Trophoblast cell (in vitro differentiated cells and primary cell): ENCODE measurements around the gene GP9.

Source experiments
- DNase-seq, 2 donors: peaks; one replicate each; pipeline ENCODE4 v3.0.0-alpha.2; 2016
- H2AFZ ChIP-seq: 2 replicates; pipeline ENCODE4 v1.6.1; 2013; ENCODE audit warnings: low read length, moderate library complexity, mild to moderate bottlenecking; ENCODE audit not compliant: insufficient read depth, poor library complexity
- H2AK5ac ChIP-seq: 2 replicates; pipeline ENCODE4 v1.6.1; 2013; ENCODE audit warnings: mild to moderate bottlenecking, low read length
- H2BK120ac ChIP-seq: 2 replicates; pipeline ENCODE4 v1.6.1; 2013; ENCODE audit warnings: low read length, mild to moderate bottlenecking, moderate library complexity; ENCODE audit not compliant: insufficient read depth, poor library complexity
- H2BK12ac ChIP-seq: 2 replicates; pipeline ENCODE4 v1.6.1; 2013; ENCODE audit warnings: mild to moderate bottlenecking, low read length, moderate library complexity
- H2BK5ac ChIP-seq: 2 replicates; pipeline ENCODE4 v1.6.1; 2013; ENCODE audit warnings: low read length, low read depth, moderate library complexity, mild to moderate bottlenecking; ENCODE audit not compliant: poor library complexity
- H3K14ac ChIP-seq: 2 replicates; pipeline ENCODE4 v1.6.1; 2013; ENCODE audit warnings: mild to moderate bottlenecking, low read length
- H3K18ac ChIP-seq: 2 replicates; pipeline ENCODE4 v1.6.1; 2013; ENCODE audit warnings: mild to moderate bottlenecking, low read length
- H3K23ac ChIP-seq: 2 replicates; pipeline ENCODE4 v1.6.1; 2013; ENCODE audit warnings: low read length
- H3K27ac ChIP-seq: 2 replicates; pipeline ENCODE4 v1.5.1; 2013; ENCODE audit warnings: low read depth, mild to moderate bottlenecking, inconsistent platforms, low read length, moderate library complexity
- H3K27me3 ChIP-seq: 2 replicates; pipeline ENCODE4 v1.6.1; 2013; ENCODE audit warnings: inconsistent platforms, mild to moderate bottlenecking, low read length, moderate library complexity; ENCODE audit not compliant: insufficient read depth
- H3K36me3 ChIP-seq, 2 experiments: 1 replicate in 1 of 2; 2 replicates in 1 of 2; pipeline ENCODE4 v1.6.1; 2013; ENCODE audit warnings: low read length in 2 of 2, mild to moderate bottlenecking in 2 of 2, moderate library complexity in 1 of 2; ENCODE audit not compliant: insufficient read depth in 2 of 2, control insufficient read depth in 1 of 2
- H3K4ac ChIP-seq: 2 replicates; pipeline ENCODE4 v1.6.1; 2013; ENCODE audit warnings: low read depth, mild to moderate bottlenecking, low read length, moderate library complexity
- H3K4me1 ChIP-seq, 2 experiments: 1 replicate in 1 of 2; 2 replicates in 1 of 2; pipeline ENCODE4 v1.6.1; 2013; ENCODE audit warnings: low read length in 2 of 2, mild to moderate bottlenecking in 2 of 2, moderate library complexity in 1 of 2; ENCODE audit not compliant: insufficient read depth in 2 of 2, control insufficient read depth in 1 of 2
- H3K4me2 ChIP-seq: 2 replicates; pipeline ENCODE4 v1.6.1; 2013; ENCODE audit warnings: inconsistent platforms, mild to moderate bottlenecking, low read length, moderate library complexity
- H3K4me3 ChIP-seq: 2 replicates; pipeline ENCODE4 v1.5.1; 2013; ENCODE audit warnings: mild to moderate bottlenecking, low read depth, low read length, inconsistent platforms
- H3K79me1 ChIP-seq: one replicate; pipeline ENCODE4 v1.6.1; 2013; ENCODE audit warnings: low read length
- H3K79me2 ChIP-seq: 2 replicates; pipeline ENCODE4 v1.6.1; 2013; ENCODE audit warnings: low read length, mild to moderate bottlenecking; ENCODE audit not compliant: control insufficient read depth, insufficient read depth, poor library complexity
- H3K9ac ChIP-seq: 2 replicates; pipeline ENCODE4 v1.6.1; 2013; ENCODE audit warnings: mild to moderate bottlenecking, low read length
- H3K9me3 ChIP-seq: 2 replicates; pipeline ENCODE4 v1.6.1; 2013; ENCODE audit warnings: low read depth, mild to moderate bottlenecking, control low read depth, inconsistent platforms, low read length; ENCODE audit not compliant: insufficient read depth
- H4K12ac ChIP-seq: 2 replicates; pipeline ENCODE4 v1.6.1; 2013; ENCODE audit warnings: low read depth, mild to moderate bottlenecking, low read length, moderate library complexity
- H4K8ac ChIP-seq: 2 replicates; pipeline ENCODE4 v1.6.1; 2013; ENCODE audit warnings: low read depth, mild to moderate bottlenecking, low read length, moderate library complexity
- H4K91ac ChIP-seq: one replicate; pipeline ENCODE4 v1.6.1; 2013; ENCODE audit warnings: low read depth, mild to moderate bottlenecking, low read length, moderate library complexity
- whole genome bisulfite sequencing: extraction: QIAGEN DNeasy Blood & Tissue Kit; methylation state at CpG from one replicate; pipeline ENCODE4 v1.1.7; 2013; ENCODE audit warnings: missing lambda C conversion rate; ENCODE audit not compliant: insufficient read length, insufficient coverage; ENCODE audit errors: extremely low coverage; 5-methylcytosine and 5-hydroxymethylcytosine counted together

GP9 gene

DNA sequence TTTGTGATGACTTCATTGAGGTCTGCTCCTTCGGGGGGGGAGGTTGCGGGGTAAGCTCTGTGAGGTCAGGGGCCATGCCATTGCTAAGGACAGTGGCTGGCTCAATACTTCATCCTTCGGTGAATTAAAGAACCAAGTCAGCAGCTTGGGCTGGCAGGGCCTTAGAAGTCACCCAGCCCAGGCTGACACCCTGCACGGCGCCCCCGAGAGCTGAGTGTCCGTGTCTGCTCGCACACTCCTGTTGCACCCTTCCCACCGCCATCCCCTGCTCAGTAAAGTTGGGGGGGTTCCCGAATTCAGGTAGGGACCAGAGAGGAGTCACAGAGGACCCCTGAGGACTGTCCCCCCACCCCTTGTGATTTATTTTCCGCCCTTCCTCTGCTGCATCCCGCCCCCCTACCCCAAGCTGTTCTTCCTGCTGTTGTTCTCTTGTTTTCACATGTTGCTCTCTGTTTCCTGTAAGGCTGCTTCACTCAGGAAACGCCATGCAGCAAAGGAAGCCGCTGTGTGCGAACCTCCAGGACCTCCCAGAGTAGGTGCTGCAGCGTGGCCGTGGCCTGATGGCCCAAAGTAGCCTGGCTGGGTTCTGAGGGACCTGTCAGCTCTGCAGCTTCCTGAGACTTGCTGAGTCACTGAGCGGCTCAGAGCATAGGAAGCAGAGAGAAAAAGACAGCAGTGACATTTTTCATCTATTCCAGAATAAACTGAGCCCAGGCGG, 45.0 kb upstream of the GP9 start:
- no CpG with 5 or more reads among the region's 19 CpGs for WGBS
- H3K27me3 ChIP-seq: no peaks in the 10 kb centered on the region
- no peak overlapping the region for H4K91ac ChIP-seq
- H2AFZ ChIP-seq: no peak overlapping the region
- no peak overlapping the region for H3K4ac ChIP-seq
- H3K4me1 ChIP-seq: peaks cover 0 to 11% of the 10 kb centered on the region in 2 experiments
- H4K12ac ChIP-seq: no peak overlapping the region
- no peaks in the 10 kb centered on the region for H3K36me3 ChIP-seq
- no peaks in the 10 kb centered on the region for H3K9me3 ChIP-seq
- H3K27ac ChIP-seq: no peak overlapping the region
- H2BK12ac ChIP-seq: no peak overlapping the region
- H2BK120ac ChIP-seq: no peak overlapping the region
- no peak overlapping the region for H2AK5ac ChIP-seq
- no peak overlapping the region for H3K23ac ChIP-seq
- no peak overlapping the region for H3K18ac ChIP-seq
- no peak overlapping the region for H3K4me2 ChIP-seq
- no peak overlapping the region for H3K14ac ChIP-seq
- H3K79me1 ChIP-seq: no peaks in the 10 kb centered on the region
- H4K8ac ChIP-seq: no peak overlapping the region
- no peak overlapping the region for H3K9ac ChIP-seq
- no peaks in the 10 kb centered on the region for H3K79me2 ChIP-seq
- no peak overlapping the region for H2BK5ac ChIP-seq
- no peak overlapping the region for H3K4me3 ChIP-seq
- no peak for DNase-seq

DNA sequence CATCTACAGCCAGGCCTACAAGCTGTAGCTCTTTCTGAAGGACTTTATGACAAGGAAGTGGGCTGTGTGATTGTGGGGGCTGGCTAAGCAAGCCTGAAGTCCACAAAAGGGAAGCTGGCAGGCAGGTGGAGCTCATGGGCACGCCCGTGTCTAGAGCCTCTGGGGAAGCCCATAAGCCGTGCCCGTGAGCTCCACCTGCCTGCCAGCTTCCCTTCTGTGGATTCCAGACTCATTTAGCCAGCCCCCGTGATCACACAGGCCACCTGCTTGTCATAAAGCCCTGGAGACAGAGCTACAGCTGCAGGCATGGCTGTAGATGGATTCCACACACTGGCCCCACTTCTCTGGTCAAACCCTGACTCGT, 44.2 kb upstream of the GP9 start:
- Histone ChIP-seq H3K4me3 (no peak overlapping the region), H4K12ac (no peak overlapping the region), H2BK120ac (no peak overlapping the region), H2AK5ac (no peak overlapping the region), H3K4me2 (no peak overlapping the region), H3K27ac (no peak overlapping the region), H4K8ac (no peak overlapping the region), H3K9ac (no peak overlapping the region), H3K4me1 (peaks cover 0 to 11% of the 10 kb centered on the region in 2 experiments), H3K79me2 (no peaks in the 10 kb centered on the region), H2BK12ac (no peak overlapping the region), H3K4ac (no peak overlapping the region), H4K91ac (no peak overlapping the region), H3K23ac (no peak overlapping the region), H3K14ac (no peak overlapping the region), H3K79me1 (no peaks in the 10 kb centered on the region), H2BK5ac (no peak overlapping the region), H3K9me3 (no peaks in the 10 kb centered on the region), H3K36me3 (no peaks in the 10 kb centered on the region), H2AFZ (no peak overlapping the region), H3K27me3 (no peaks in the 10 kb centered on the region), H3K18ac (no peak overlapping the region)
- no CpG with 5 or more reads among the region's 6 CpGs for WGBS
- DNase-seq: no peak

DNA sequence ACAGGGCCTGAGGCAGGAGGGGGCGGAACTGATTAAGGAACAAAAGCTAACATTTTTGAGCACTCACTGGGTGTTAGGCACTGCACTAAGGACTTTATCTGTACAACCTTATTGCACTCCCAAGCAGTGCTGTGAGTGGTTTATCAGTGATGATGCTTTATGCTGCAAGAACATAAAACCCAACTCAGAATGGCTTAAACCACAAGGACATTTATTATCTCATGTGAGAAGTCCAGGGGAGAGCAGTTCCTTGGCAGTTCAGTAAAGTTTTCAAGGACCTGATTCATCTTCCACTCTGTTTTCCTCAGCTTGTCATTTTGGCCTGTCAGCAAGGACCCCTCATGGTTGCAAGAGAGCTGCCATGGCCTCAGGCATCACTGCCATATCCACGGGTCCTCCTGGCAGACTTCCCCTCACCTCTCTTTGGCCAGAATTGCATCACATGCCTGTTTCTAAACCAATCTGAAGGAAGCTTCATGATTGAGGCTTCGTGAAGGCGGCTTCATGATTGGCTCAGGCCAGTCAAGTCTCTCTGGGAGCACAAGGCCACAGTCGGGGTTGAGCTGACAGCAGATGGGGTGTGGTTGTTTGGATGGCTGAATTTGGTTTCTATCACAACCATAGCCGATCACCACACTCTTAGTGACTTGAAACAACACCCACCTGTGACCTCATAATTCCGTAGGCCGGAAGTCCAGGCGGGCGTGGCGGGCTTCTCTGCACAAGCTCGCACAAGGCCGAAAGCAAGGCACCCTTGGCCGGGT, 43.7 kb upstream of the GP9 start:
- no peak overlapping the region for H4K8ac ChIP-seq
- no peak overlapping the region for H4K12ac ChIP-seq
- H2BK5ac ChIP-seq: no peak overlapping the region
- H3K23ac ChIP-seq: no peak overlapping the region
- no peak overlapping the region for H2AK5ac ChIP-seq
- H3K27ac ChIP-seq: no peak overlapping the region
- no CpG with 5 or more reads among the region's 14 CpGs for WGBS
- no peak overlapping the region for H3K4me3 ChIP-seq
- no peak overlapping the region for H2BK120ac ChIP-seq
- DNase-seq: no peak
- H3K4me2 ChIP-seq: no peak overlapping the region
- H3K18ac ChIP-seq: no peak overlapping the region
- H3K14ac ChIP-seq: no peak overlapping the region
- no peaks in the 10 kb centered on the region for H3K36me3 ChIP-seq
- H3K4ac ChIP-seq: no peak overlapping the region
- no peaks in the 10 kb centered on the region for H3K79me1 ChIP-seq
- no peak overlapping the region for H2AFZ ChIP-seq
- no peaks in the 10 kb centered on the region for H3K79me2 ChIP-seq
- H3K9me3 ChIP-seq: no peaks in the 10 kb centered on the region
- H3K9ac ChIP-seq: no peak overlapping the region
- H2BK12ac ChIP-seq: no peak overlapping the region
- no peak overlapping the region for H4K91ac ChIP-seq
- H3K4me1 ChIP-seq: peaks cover 0 to 6% of the 10 kb centered on the region in 2 experiments
- no peaks in the 10 kb centered on the region for H3K27me3 ChIP-seq

DNA sequence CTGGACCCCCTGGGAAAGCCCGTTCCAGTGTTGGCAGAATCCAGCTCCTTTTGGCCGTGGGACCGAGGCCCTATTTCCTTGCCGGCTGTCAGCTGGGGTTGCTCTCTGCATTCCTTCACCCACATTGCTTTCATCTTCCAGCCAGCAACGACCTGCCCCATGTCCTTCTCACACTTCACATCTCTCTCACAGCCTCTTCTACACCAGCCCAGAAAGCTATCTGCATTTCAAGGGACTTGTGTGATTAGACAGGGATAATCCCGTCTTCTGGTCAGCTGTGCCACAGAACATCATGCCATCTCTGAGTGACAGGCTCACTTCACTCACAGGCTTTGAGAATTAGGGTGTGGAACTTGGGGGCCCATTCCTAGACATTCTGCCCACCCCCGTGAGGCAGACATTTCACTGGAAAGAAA, 43.1 kb upstream of the GP9 start:
- H3K9ac ChIP-seq: no peak overlapping the region
- no peaks in the 10 kb centered on the region for H3K79me2 ChIP-seq
- no peak overlapping the region for H2AFZ ChIP-seq
- no peak for DNase-seq
- no peak overlapping the region for H2BK5ac ChIP-seq
- no peak overlapping the region for H3K27ac ChIP-seq
- H3K4me3 ChIP-seq: no peak overlapping the region
- no peak overlapping the region for H3K23ac ChIP-seq
- WGBS: no CpG with 5 or more reads among the region's 7 CpGs
- H4K12ac ChIP-seq: no peak overlapping the region
- H2AK5ac ChIP-seq: no peak overlapping the region
- no peak overlapping the region for H3K4ac ChIP-seq
- no peak overlapping the region for H2BK120ac ChIP-seq
- no peaks in the 10 kb centered on the region for H3K9me3 ChIP-seq
- H4K8ac ChIP-seq: no peak overlapping the region
- no peak overlapping the region for H3K14ac ChIP-seq
- peaks cover 0 to 5% of the 10 kb centered on the region in 2 experiments for H3K4me1 ChIP-seq
- H3K4me2 ChIP-seq: no peak overlapping the region
- H2BK12ac ChIP-seq: no peak overlapping the region
- H3K36me3 ChIP-seq: no peaks in the 10 kb centered on the region
- no peak overlapping the region for H4K91ac ChIP-seq
- H3K79me1 ChIP-seq: no peaks in the 10 kb centered on the region
- no peaks in the 10 kb centered on the region for H3K27me3 ChIP-seq
- no peak overlapping the region for H3K18ac ChIP-seq
